HEK293T (cell line): ENCODE data around the gene RRAS2.

Source experiments
- BHLHE40 ChIP-seq: fragments of 450-650 bp; IDR thresholded peaks from 2 replicates; pipeline ENCODE4 v1.6.1; 2016; ENCODE audit warnings: mild to moderate bottlenecking, moderate library complexity, borderline replicate concordance
- CTBP1 ChIP-seq: fragments of 450-650 bp; IDR thresholded peaks from 2 replicates; pipeline ENCODE4 v1.6.1; 2016; ENCODE audit warnings: borderline replicate concordance
- FOXM1 ChIP-seq: fragments of 450-650 bp; IDR thresholded peaks from 2 replicates; pipeline ENCODE4 v1.6.1; 2017; ENCODE audit warnings: mild to moderate bottlenecking, borderline replicate concordance
- NFRKB ChIP-seq: fragments of 450-650 bp; IDR thresholded peaks from 2 replicates; pipeline ENCODE4 v1.6.1; 2016; ENCODE audit warnings: mild to moderate bottlenecking, moderate library complexity

DNA sequence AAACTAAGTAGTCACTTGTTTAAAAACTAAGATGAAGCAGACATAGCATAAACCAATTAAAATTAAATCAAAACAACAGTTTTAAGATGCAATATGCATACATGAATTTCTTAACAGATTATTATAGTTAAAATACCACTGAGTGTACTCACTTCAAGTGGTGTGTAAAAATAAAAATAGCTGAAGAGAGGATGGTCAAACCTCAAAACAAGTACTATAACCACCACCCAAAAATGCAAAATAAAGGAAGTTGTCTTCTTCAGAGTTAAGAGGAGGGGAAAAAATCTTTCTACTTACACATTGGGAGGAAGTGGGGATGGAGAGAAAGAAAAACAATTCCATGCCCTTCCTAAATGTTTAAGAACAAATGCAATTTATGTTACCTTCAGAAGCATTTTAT, 31.9 kb downstream of the RRAS2 start:
- TF ChIP-seq FOXM1 = no peak
- TF ChIP-seq BHLHE40 = no peak
- no peak for TF ChIP-seq NFRKB
- TF ChIP-seq CTBP1 = no peak
